NCI-H446 (cell line): ENCODE measurements around the gene CDH1.
"Not testable (repeated sequence)": the region's sequence is repeated elsewhere in the genome, so short reads cannot be mapped to it uniquely, and the experiment has no call there.

Experiments
- DNase-seq, 2 experiments: peaks; one replicate each; lab custom pipeline; 2025; lab: John Stamatoyannopoulos, UW

The CDH1 gene

GRCh38 chr16:68762996-68763756 is 26.1 kb downstream of the CDH1 start:
- peak; percentile 5 to 15 for DNase-seq

- no peak for DNase-seq
Observed at GRCh38 chr16:68764862-68765261, 27.8 kb downstream of the CDH1 start.

- DNase-seq = no peak
Observed at GRCh38 chr16:68767581-68767980, 30.5 kb downstream of the CDH1 start.

- DNase-seq = no peak
Observed at GRCh38 chr16:68768175-68768574, 31.1 kb downstream of the CDH1 start.

- DNase-seq = no peak
Observed at GRCh38 chr16:68768771-68769170, 31.7 kb downstream of the CDH1 start.

GRCh38 chr16:68770671-68771070 is 33.6 kb downstream of the CDH1 start:
- DNase-seq = no peak

- DNase-seq = no peak
Observed at GRCh38 chr16:68772030-68772681, 35.1 kb downstream of the CDH1 start.

GRCh38 chr16:68772871-68773270 is 35.8 kb downstream of the CDH1 start:
- DNase-seq = no peak

- DNase-seq = no peak
Observed at GRCh38 chr16:68774982-68775634, 38.0 kb downstream of the CDH1 start.

- no peak for DNase-seq
Observed at GRCh38 chr16:68776821-68777485, 39.9 kb downstream of the CDH1 start.

- no peak for DNase-seq
Observed at GRCh38 chr16:68778551-68779231, 41.6 kb downstream of the CDH1 start.

GRCh38 chr16:68779891-68780290 is 42.8 kb downstream of the CDH1 start:
- DNase-seq = no peak

- DNase-seq = no peak
Observed at GRCh38 chr16:68781784-68782183, 44.7 kb downstream of the CDH1 start.

- DNase-seq = no peak
Observed at GRCh38 chr16:68782198-68783174, 45.4 kb downstream of the CDH1 start.

GRCh38 chr16:68784226-68784625 is 47.1 kb downstream of the CDH1 start:
- DNase-seq = no peak

- DNase-seq = no peak
Observed at GRCh38 chr16:68784721-68785120, 47.6 kb downstream of the CDH1 start.

GRCh38 chr16:68785715-68786114 is 48.6 kb downstream of the CDH1 start:
- DNase-seq = no peak

- no peak for DNase-seq
Observed at GRCh38 chr16:68786685-68787418, 49.8 kb downstream of the CDH1 start.

GRCh38 chr16:68787419-68787807 is 50.3 kb downstream of the CDH1 start:
- DNase-seq = not testable (repeated sequence)

- DNase-seq = no peak
Observed at GRCh38 chr16:68790130-68790761, 53.2 kb downstream of the CDH1 start.
